Naive thymus-derived CD8-positive, alpha-beta T cell (primary cell): ENCODE measurements around the gene MAPK10. TPM values are rescaled to one million over a fixed set of nuclear protein-coding genes. Genes with fewer than 3 reads are reported as not detected.

Experiments
- ATAC-seq, 2 donors: fragments of 150-1000 bp; cut with Tn5 transposase in 1 of 2; sonication (Bioruptor Pico), chemical (Tn5 transposase) in 1 of 2; 1 replicate in 1 of 2; 2 replicates in 1 of 2; pipeline ENCODE4 v1.10.0; 2021; ENCODE audit warnings: mild to moderate bottlenecking in 2 of 2, moderate library complexity in 2 of 2
- POLR2A ChIA-PET: fragments of 350-600 bp; sonication (Branson Sonifier 250); formaldehyde crosslinking; loops from one replicate; lab custom pipeline; 2021; ENCODE audit warnings: antibody characterized with exemption; lab: Charles Lee
- DNase-seq, 10 donors: peaks; one replicate each; pipeline versions ENCODE4 v3.0.0 to v3.0.0-alpha.2; 2020 to 2022
- H3K27ac Mint-ChIP-seq, 10 donors: one replicate each; pipeline ENCODE4 v1.8.0; 2020 to 2022; ENCODE audit warnings: mild to moderate bottlenecking in 10 of 10, mixed read lengths in 10 of 10, moderate library complexity in 4 of 10, inconsistent platforms in 1 of 10
- H3K27me3 Mint-ChIP-seq, 5 donors: one replicate each; pipeline ENCODE4 v1.8.0; 2021 to 2022; ENCODE audit warnings: mixed read lengths in 5 of 5
- H3K36me3 Mint-ChIP-seq, 3 donors: one replicate each; pipeline ENCODE4 v1.8.0; 2020 to 2022; ENCODE audit warnings: mixed read lengths in 3 of 3, mild to moderate bottlenecking in 2 of 3, inconsistent platforms in 1 of 3
- H3K4me1 Mint-ChIP-seq, 4 donors: one replicate each; pipeline ENCODE4 v1.8.0; 2021 to 2022; ENCODE audit warnings: mixed read lengths in 4 of 4
- H3K4me3 Mint-ChIP-seq, 10 donors: one replicate each; pipeline ENCODE4 v1.8.0; 2020 to 2022; ENCODE audit warnings: mild to moderate bottlenecking in 10 of 10, mixed read lengths in 10 of 10, moderate library complexity in 6 of 10, inconsistent platforms in 1 of 10
- H3K9me3 Mint-ChIP-seq, 9 donors: one replicate each; pipeline ENCODE4 v1.8.0; 2020 to 2022; ENCODE audit warnings: mixed read lengths in 9 of 9, mild to moderate bottlenecking in 3 of 9, inconsistent platforms in 1 of 9, moderate library complexity in 1 of 9
- polyA plus RNA-seq, 3 donors: library from polyadenylated mRNA; unstranded; fragments of 300-500 nt; fragmentation: Illumina TruSeq; gene quantifications; one replicate each; pipeline ENCODE4 v1.2.3, GENCODE V29; 2021
- total RNA-seq, 8 experiments: library from RNA in 2 of 8; stranded (reverse) in 2 of 8; gene quantifications; one replicate each; pipeline ENCODE4 v1.2.3 and lab custom pipeline; 2021 to 2026

The MAPK10 gene
- total and polyA plus RNA-seq, 5 experiments from 2014 or later: not detected

DNA sequence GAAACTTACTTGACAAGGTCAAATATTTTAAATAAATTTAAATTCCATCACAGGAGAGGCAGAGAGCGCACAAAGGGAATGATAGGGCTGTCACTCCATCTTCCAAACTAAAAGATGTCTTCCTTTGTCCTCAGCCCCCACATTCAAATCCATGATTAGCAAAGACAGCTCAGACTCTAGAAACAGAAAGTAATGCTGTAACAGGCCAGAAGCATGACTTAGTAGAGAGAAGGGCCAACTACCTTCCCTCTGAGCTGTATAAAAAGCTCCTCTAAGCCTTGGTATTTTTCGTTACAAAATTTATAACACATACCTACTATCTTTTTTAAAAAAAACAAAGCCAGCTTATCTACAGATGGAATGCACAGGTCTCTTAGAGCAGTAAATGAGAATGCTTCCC lies 207.4 kb downstream of the MAPK10 start:
- Mint-ChIP-seq H3K27me3 (peaks cover 0 to 4% (median 0%) of the 10 kb centered on the region in 5 donors), H3K4me3 (no peak overlapping the region), H3K27ac (no peak overlapping the region), H3K9me3 (peaks cover 0 to 10% (median 2%) of the 10 kb centered on the region in 9 donors), H3K4me1 (no peaks in the 10 kb centered on the region), H3K36me3 (no peaks in the 10 kb centered on the region)
- no peak for ATAC-seq
- POLR2A ChIA-PET: no interaction called here
- DNase-seq: no peak

DNA sequence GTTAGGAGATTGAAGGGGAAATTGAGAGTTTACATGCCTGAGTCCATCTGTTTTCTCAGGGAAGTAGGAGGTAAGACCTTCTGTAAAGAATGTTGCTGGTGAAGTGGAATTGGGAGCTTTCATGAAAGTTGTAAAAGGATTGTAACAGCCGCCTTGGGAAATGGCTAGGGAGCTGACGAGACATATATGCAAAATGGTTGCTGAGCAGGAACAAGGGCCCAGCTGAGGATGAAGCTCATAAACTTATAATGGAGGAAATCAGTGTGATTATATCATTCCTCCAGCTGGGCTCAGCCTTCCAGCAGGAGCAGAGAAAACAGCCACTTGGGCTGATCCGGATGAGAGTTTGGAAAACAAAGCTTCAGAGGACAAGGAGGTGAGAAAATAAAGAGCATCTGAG lies 208.7 kb downstream of the MAPK10 start:
- H3K4me1 Mint-ChIP-seq: no peaks in the 10 kb centered on the region
- no peak for ATAC-seq
- no peak overlapping the region for H3K27ac Mint-ChIP-seq
- POLR2A ChIA-PET: no interaction called here
- H3K36me3 Mint-ChIP-seq: no peaks in the 10 kb centered on the region
- peaks cover 0 to 13% (median 0%) of the 10 kb centered on the region in 9 donors for H3K9me3 Mint-ChIP-seq
- DNase-seq: no peak
- no peak overlapping the region for H3K4me3 Mint-ChIP-seq
- H3K27me3 Mint-ChIP-seq: peaks cover 0 to 4% (median 0%) of the 10 kb centered on the region in 5 donors

DNA sequence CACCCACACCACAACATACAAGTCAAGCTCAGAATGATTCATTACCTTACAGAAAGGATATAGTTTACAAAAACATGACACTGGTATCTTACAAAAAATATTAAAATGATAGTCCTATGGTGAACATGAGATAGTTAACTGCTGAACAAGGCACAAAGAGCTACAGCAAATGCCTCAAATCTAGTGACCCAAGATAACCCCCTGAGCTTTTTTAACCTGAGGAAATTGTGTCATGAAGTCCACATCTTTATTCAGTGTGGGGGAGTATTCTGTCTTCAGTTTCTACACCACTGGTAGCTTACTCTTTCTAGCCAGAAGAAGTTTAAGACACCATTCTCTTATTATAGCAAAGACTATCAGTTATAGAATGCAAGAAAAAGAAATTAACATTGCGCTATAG lies 218.7 kb downstream of the MAPK10 start:
- DNase-seq (no peak), ATAC-seq (no peak)
- Mint-ChIP-seq H3K36me3 (no peaks in the 10 kb centered on the region), H3K9me3 (peaks cover 0 to 10% (median 3%) of the 10 kb centered on the region in 9 donors), H3K4me1 (no peaks in the 10 kb centered on the region), H3K27ac (no peak overlapping the region), H3K27me3 (peaks cover 0 to 4% (median 0%) of the 10 kb centered on the region in 5 donors), H3K4me3 (no peak overlapping the region)
- POLR2A ChIA-PET: no interaction called here

DNA sequence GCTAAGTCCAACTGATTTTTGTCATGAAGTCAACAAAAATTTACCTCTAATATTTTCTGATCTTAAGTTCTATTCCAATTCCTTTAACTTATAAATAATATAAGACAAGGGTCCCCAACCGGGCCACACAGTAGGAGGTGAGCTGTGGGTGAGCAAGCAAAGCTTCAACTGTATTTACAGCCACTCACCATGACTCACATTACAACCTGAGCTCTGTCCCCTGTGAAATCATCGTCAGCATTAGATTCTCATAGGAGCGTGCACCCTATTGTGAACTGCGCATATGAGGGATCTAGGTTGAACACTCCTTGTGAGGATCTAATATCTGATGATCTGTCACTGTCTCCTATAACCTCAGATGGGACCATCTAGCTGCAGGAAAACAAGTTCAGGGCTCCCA lies 227.4 kb downstream of the MAPK10 start:
- Mint-ChIP-seq H3K27me3 (peaks cover 0 to 4% (median 0%) of the 10 kb centered on the region in 5 donors), H3K27ac (no peak overlapping the region), H3K4me3 (no peak overlapping the region), H3K9me3 (peaks cover 0 to 4% (median 2%) of the 10 kb centered on the region in 9 donors), H3K36me3 (no peaks in the 10 kb centered on the region), H3K4me1 (no peaks in the 10 kb centered on the region)
- POLR2A ChIA-PET: no interaction called here
- ATAC-seq (no peak), DNase-seq (no peak)

DNA sequence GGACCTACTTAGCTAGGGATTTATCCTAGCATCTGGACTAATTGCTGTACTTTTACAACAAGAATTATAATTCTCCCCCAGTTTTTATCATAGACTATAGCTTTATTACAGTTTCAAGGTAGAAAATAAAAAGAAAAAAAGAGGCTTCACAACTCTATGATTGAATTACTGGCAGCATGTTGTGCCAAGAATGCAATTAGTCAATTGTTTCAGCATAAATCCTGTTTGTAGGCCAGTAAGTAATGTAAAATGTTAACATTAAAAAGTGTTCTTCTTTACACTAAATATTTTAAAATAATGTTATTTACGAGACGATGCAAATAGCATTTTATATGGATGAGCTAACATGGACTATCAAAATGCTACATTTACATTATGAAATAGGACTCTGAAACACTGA lies 228.4 kb downstream of the MAPK10 start:
- peaks cover 0 to 4% (median 0%) of the 10 kb centered on the region in 5 donors for H3K27me3 Mint-ChIP-seq
- H3K36me3 Mint-ChIP-seq: no peaks in the 10 kb centered on the region
- H3K9me3 Mint-ChIP-seq: peaks cover 0 to 4% (median 0%) of the 10 kb centered on the region in 9 donors
- no peak overlapping the region for H3K4me3 Mint-ChIP-seq
- DNase-seq (no peak), ATAC-seq (no peak)
- H3K4me1 Mint-ChIP-seq: no peaks in the 10 kb centered on the region
- POLR2A ChIA-PET: no interaction called here
- H3K27ac Mint-ChIP-seq: no peak overlapping the region

DNA sequence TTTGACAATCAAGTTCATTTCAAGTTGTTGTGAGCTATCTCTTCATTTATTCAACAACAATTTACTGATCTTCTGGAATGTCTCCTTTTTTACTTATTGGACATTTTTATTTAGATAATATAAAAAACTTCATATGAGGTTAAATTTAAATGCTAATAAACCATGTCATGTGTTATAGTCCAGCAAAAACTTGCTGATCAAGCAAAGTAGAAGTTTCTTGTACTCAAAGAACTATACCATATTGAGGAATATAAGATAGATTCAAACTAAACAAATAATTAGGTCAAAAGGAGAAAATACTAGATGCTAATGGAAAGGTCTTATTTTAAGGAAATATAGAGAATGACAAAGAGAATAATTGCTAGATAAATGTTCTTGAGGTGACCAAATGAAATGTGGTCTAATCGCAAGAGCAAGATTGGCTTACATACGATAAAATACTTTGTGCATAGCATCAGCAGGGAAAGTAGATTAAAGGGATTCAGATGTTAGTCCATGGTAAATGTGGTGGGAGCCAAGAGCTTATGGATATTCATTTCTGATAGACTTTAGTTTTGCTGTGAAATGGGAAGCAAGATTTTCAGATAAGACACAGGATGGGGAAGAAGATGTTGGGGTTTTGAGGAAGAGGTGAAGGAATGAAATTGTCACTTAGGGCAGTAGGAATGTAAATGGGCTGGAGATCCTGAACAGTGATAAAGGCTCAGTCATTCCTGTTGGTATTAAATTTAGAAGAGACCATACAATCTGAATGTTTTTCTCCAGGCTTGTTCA lies 229.5 kb downstream of the MAPK10 start:
- Mint-ChIP-seq H3K36me3 (no peaks in the 10 kb centered on the region), H3K4me1 (no peaks in the 10 kb centered on the region), H3K9me3 (peaks cover 0 to 4% (median 0%) of the 10 kb centered on the region in 9 donors), H3K27me3 (peaks cover 0 to 4% (median 0%) of the 10 kb centered on the region in 5 donors), H3K4me3 (no peak overlapping the region), H3K27ac (no peak overlapping the region)
- DNase-seq (no peak), ATAC-seq (no peak)
- POLR2A ChIA-PET: no interaction called here

DNA sequence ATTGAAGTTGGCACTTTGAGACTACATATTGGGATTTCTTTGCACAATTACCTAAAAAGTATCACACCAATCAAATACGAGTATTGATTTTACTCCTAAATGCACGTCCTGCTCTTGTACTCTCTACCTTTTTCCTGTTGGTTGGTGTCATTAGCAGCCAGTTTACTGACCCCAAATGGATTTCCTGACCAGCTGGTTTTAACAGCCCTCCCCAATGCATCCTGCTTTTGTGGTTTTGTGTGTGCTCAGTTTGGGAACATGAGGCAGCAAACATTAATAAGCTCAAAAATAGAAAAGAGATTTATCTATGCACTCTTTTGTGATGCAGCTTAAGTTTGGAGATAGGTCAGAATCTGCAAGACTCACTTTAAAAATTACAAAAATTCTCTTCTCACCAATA lies 230.3 kb downstream of the MAPK10 start:
- no peaks in the 10 kb centered on the region for H3K36me3 Mint-ChIP-seq
- no peak overlapping the region for H3K27ac Mint-ChIP-seq
- H3K4me1 Mint-ChIP-seq: no peaks in the 10 kb centered on the region
- peaks cover 0 to 4% (median 0%) of the 10 kb centered on the region in 9 donors for H3K9me3 Mint-ChIP-seq
- POLR2A ChIA-PET: no interaction called here
- peaks cover 0 to 4% (median 0%) of the 10 kb centered on the region in 5 donors for H3K27me3 Mint-ChIP-seq
- DNase-seq (no peak), ATAC-seq (no peak)
- no peak overlapping the region for H3K4me3 Mint-ChIP-seq

DNA sequence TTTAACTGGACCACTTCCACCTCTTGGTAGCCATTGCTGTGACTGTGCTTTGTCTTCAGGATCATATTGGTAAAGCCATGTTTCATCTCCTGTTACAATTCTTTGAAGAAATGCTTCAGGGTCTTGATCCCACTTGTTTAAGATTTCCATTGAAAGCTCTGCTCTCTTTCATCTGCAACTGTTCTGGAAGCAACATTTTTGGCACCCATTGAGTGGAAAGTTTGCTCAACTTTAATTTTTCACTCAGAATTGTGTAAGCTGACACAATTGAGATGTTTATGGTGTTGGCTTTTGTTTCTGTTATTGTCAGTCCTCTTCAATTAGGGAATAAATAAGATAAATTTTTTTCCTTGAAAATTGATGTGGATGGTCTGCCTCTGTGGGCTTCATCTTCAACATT lies 237.4 kb downstream of the MAPK10 start:
- no peak for DNase-seq
- no peak for ATAC-seq
- Mint-ChIP-seq H3K9me3 (peaks cover 0 to 12% (median 0%) of the 10 kb centered on the region in 9 donors), H3K4me3 (no peak overlapping the region), H3K27me3 (no peaks in the 10 kb centered on the region), H3K36me3 (no peaks in the 10 kb centered on the region), H3K4me1 (no peaks in the 10 kb centered on the region), H3K27ac (no peak overlapping the region)
- POLR2A ChIA-PET: no interaction called here

DNA sequence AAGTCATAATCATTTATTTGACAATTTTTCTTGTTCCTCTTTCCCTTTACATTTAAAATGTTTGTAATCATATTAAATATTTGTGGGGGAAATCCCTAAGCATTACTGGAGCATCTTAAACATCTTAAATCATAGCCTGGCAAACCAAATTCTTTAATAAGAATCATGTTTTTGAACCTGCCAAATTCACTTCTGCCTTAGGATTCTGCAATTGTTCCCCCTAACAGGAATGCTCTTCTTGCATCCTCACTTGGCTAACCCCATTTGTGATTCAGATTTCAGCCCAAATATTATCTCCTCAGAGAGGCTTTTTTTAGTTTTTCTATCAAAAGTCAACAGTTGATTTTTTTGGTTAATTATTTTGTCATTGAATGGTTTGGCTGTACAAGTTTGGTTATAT lies 241.1 kb downstream of the MAPK10 start:
- Mint-ChIP-seq H3K27ac (no peak overlapping the region), H3K36me3 (no peaks in the 10 kb centered on the region), H3K4me1 (no peaks in the 10 kb centered on the region), H3K9me3 (peaks cover 0 to 7% (median 0%) of the 10 kb centered on the region in 9 donors), H3K4me3 (no peak overlapping the region), H3K27me3 (no peaks in the 10 kb centered on the region)
- ATAC-seq (no peak), DNase-seq (no peak)
- POLR2A ChIA-PET: no interaction called here

DNA sequence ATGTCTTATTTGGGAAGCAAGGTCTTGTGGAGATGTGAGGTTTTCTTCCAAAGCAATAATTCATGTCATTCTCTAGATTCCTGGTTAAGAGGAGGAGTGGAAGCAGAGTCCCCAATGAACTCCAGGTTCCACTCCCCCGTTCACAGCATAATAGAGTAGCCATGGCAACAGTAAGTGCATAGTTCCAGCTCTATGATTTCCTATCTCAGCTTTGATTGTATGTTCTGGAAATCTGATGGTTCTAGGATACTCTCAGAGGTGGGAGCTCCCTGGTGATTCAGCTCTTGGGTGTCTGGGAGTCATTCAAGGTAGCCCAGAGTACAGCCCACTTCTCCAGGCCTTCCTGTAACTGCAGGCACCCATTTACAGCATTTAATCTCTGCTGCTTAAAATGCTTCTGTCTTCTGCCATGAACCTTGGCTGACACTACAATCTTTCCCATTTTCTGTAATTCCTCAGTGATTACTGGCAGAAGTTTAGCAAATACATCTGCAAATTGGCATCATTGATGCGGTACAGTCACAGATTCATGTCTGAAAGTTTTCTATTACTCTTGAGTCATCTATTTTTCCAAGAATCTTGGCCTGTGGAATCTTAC lies 242.0 kb downstream of the MAPK10 start:
- H3K4me1 Mint-ChIP-seq: peaks cover 0 to 2% (median 0%) of the 10 kb centered on the region in 4 donors
- no peaks in the 10 kb centered on the region for H3K36me3 Mint-ChIP-seq
- DNase-seq: no peak
- ATAC-seq: no peak
- no peak overlapping the region for H3K4me3 Mint-ChIP-seq
- H3K27ac Mint-ChIP-seq: no peak overlapping the region
- peaks cover 0 to 13% (median 3%) of the 10 kb centered on the region in 9 donors for H3K9me3 Mint-ChIP-seq
- POLR2A ChIA-PET: no interaction called here
- H3K27me3 Mint-ChIP-seq: no peaks in the 10 kb centered on the region

DNA sequence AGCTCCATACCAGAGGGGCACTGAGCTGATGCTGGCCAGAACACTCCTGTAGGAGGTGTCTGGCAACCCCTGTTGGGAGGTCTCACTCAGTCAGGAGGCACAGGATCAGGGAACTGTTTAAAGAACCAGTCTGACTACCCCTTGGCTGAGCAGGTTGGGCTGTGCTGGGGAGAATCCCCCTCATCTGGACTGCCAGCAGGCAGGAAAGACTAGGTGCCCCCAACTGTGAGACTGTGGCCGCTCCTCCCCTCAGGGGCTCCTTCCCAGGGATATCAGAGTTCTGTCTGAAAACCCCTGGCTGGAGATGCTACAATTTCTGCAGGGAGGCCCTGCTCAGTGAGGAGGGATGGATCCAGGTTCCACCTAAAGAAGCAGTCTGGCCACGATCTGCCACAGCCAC lies 245.3 kb downstream of the MAPK10 start:
- H3K4me1 Mint-ChIP-seq: peaks cover 0 to 2% (median 0%) of the 10 kb centered on the region in 4 donors
- no peak overlapping the region for H3K4me3 Mint-ChIP-seq
- no peak for ATAC-seq
- H3K27me3 Mint-ChIP-seq: no peaks in the 10 kb centered on the region
- peaks cover 0 to 40% (median 12%) of the 10 kb centered on the region in 9 donors for H3K9me3 Mint-ChIP-seq
- POLR2A ChIA-PET: no interaction called here
- no peak overlapping the region for H3K27ac Mint-ChIP-seq
- no peak for DNase-seq
- H3K36me3 Mint-ChIP-seq: no peaks in the 10 kb centered on the region

DNA sequence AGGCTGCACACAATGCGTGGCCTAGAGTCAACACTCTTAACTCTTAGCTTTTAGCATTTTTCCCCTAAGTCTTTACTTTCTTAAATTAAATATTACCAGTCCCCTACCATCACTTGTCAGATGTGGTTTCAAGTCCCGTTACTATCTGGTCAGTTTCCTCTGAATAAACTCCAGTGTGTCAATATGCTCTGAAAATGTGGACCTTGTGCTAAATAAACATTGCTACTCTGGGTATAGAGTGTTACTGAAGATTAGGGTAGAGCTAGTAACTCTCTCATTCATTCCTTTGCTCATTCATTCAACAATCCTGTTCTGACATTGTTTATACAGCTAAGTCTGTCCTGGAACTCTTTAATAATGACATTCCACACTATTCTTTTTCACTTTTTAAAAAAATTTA lies 251.0 kb downstream of the MAPK10 start:
- POLR2A ChIA-PET: no interaction called here
- Mint-ChIP-seq H3K4me3 (no peak overlapping the region), H3K27ac (no peak overlapping the region), H3K27me3 (no peaks in the 10 kb centered on the region), H3K4me1 (peaks cover 0 to 2% (median 0%) of the 10 kb centered on the region in 4 donors), H3K36me3 (no peaks in the 10 kb centered on the region), H3K9me3 (peaks cover 0 to 38% (median 11%) of the 10 kb centered on the region in 9 donors)
- no peak for ATAC-seq
- no peak for DNase-seq

DNA sequence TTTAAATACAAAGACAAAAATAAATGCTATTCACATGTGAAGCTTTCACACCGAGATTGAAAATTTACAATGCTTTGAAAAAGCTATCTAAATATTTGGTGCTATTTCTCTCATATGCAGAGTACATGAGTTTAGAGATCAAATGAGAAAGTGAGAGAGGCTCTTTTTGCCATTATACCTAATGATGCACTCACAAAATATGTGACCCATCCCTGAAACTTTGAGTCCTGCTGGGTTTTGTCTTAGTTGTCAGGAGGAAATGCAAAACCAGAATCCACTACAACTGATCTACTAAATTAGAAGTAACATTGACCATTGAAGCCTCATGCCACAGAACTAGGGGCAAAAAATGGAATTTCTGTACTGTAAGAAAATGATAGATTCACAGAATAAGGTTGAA lies 251.7 kb downstream of the MAPK10 start:
- no peak overlapping the region for H3K27ac Mint-ChIP-seq
- ATAC-seq: no peak
- no peaks in the 10 kb centered on the region for H3K27me3 Mint-ChIP-seq
- H3K4me1 Mint-ChIP-seq: no peaks in the 10 kb centered on the region
- POLR2A ChIA-PET: no interaction called here
- H3K4me3 Mint-ChIP-seq: no peak overlapping the region
- H3K9me3 Mint-ChIP-seq: peaks cover 0 to 31% (median 8%) of the 10 kb centered on the region in 9 donors
- no peak for DNase-seq
- H3K36me3 Mint-ChIP-seq: no peaks in the 10 kb centered on the region
